ENCODE data around the gene CENPX. TPM values are rescaled to one million over a fixed set of nuclear protein-coding genes. Genes with fewer than 3 reads are reported as not detected.
"Not testable (repeated sequence)": the region's sequence is repeated elsewhere in the genome, so short reads cannot be mapped to it uniquely, and the experiment has no call there.

CENPX gene
- total RNA-seq, 1 experiment from 2014 or later: 116 TPM

- H3K27ac ChIP-seq: no peak overlapping the region
- DNase-seq: no peak
- H3K9me3 ChIP-seq (replicated peaks): no peaks in the 10 kb centered on the region
- no peak overlapping the region for H3K4me3 ChIP-seq
- no peaks in the 10 kb centered on the region for H3K27me3 ChIP-seq
- peaks cover 24% of the 10 kb centered on the region for H3K36me3 ChIP-seq
- H3K4me1 ChIP-seq: peaks cover 14% of the 10 kb centered on the region
These were observed 35.4 kb downstream of the CENPX start for GRCh38 chr17:81987161-81987770.

GRCh38 chr17:81986606-81987005 is 36.1 kb downstream of the CENPX start:
- no peak for DNase-seq
- peaks cover 24% of the 10 kb centered on the region for H3K36me3 ChIP-seq
- no peak overlapping the region for H3K4me3 ChIP-seq
- no peak overlapping the region for H3K27ac ChIP-seq
- no peaks in the 10 kb centered on the region for H3K9me3 ChIP-seq (replicated peaks)
- peaks cover 11% of the 10 kb centered on the region; the same call in 1 of the 2 replicates for H3K4me1 ChIP-seq
- H3K27me3 ChIP-seq: no peaks in the 10 kb centered on the region

GRCh38 chr17:81984773-81985410 is 37.8 kb downstream of the CENPX start:
- no peaks in the 10 kb centered on the region for H3K9me3 ChIP-seq (replicated peaks)
- H3K4me3 ChIP-seq: no peak overlapping the region
- H3K36me3 ChIP-seq: peaks cover 24% of the 10 kb centered on the region

GRCh38 chr17:81983639-81984373 is 38.9 kb downstream of the CENPX start:
- H3K27ac ChIP-seq: no peak overlapping the region
- H3K36me3 ChIP-seq: peaks cover 24% of the 10 kb centered on the region
- H3K4me1 ChIP-seq: 0 out of 2 replicates have a peak, but pooled peaks cover 5% of the 10 kb centered on the region
- no peaks in the 10 kb centered on the region for H3K9me3 ChIP-seq (replicated peaks)
- no peak for DNase-seq
- H3K27me3 ChIP-seq: no peaks in the 10 kb centered on the region
- H3K4me3 ChIP-seq: no peak overlapping the region

More at GRCh38 chr17:81984773-81985410, 37.8 kb downstream of the CENPX start:
- no peak for DNase-seq
- no peak overlapping the region for H3K27ac ChIP-seq
- H3K27me3 ChIP-seq: no peaks in the 10 kb centered on the region
- 0 out of 2 replicates have a peak, but pooled peaks cover 6% of the 10 kb centered on the region for H3K4me1 ChIP-seq

- no peak overlapping the region for H3K27ac ChIP-seq
- peaks cover 24% of the 10 kb centered on the region for H3K36me3 ChIP-seq
- no peak overlapping the region for H3K4me3 ChIP-seq
- DNase-seq: no peak
- H3K4me1 ChIP-seq: 0 out of 2 replicates have a peak, but pooled peaks cover 3% of the 10 kb centered on the region
- no peaks in the 10 kb centered on the region for H3K9me3 ChIP-seq (replicated peaks)
- H3K27me3 ChIP-seq: no peaks in the 10 kb centered on the region
These were observed 39.6 kb downstream of the CENPX start for GRCh38 chr17:81983011-81983638.

- H3K36me3 ChIP-seq: peaks cover 24% of the 10 kb centered on the region
- not testable (repeated sequence) for H3K27me3 ChIP-seq; H3K27ac ChIP-seq; DNase-seq; H3K9me3 ChIP-seq (replicated peaks); H3K4me3 ChIP-seq; H3K4me1 ChIP-seq
These were observed 41.2 kb downstream of the CENPX start for GRCh38 chr17:81981511-81981910.

GRCh38 chr17:81980707-81981343 is 41.9 kb downstream of the CENPX start:
- peaks cover 12% of the 10 kb centered on the region for H3K4me1 ChIP-seq
- H3K4me3 ChIP-seq: no peak overlapping the region
- H3K27ac ChIP-seq: no peak overlapping the region
- no peak for DNase-seq
- H3K36me3 ChIP-seq: peaks cover 17% of the 10 kb centered on the region
- no peaks in the 10 kb centered on the region for H3K27me3 ChIP-seq
- no peaks in the 10 kb centered on the region for H3K9me3 ChIP-seq (replicated peaks)

- no peaks in the 10 kb centered on the region for H3K9me3 ChIP-seq (replicated peaks)
- no peak overlapping the region for H3K27ac ChIP-seq
- peaks cover 12% of the 10 kb centered on the region for H3K4me1 ChIP-seq
These were observed 42.6 kb downstream of the CENPX start for GRCh38 chr17:81980122-81980521.

GRCh38 chr17:81978524-81979298 is 44.0 kb downstream of the CENPX start:
- H3K4me3 ChIP-seq: no peak overlapping the region; the same call in 1 of the 2 replicates
- no peaks in the 10 kb centered on the region for H3K27me3 ChIP-seq
- no peaks in the 10 kb centered on the region; the same call in 1 of the 2 replicates for H3K36me3 ChIP-seq
- DNase-seq: no peak
- H3K4me1 ChIP-seq: peaks cover 12% of the 10 kb centered on the region
- no peaks in the 10 kb centered on the region for H3K9me3 ChIP-seq (replicated peaks)
- no peak overlapping the region for H3K27ac ChIP-seq

More at GRCh38 chr17:81980122-81980521, 42.6 kb downstream of the CENPX start:
- H3K27me3 ChIP-seq: no peaks in the 10 kb centered on the region
- DNase-seq: no peak
- H3K36me3 ChIP-seq: peaks cover 10% of the 10 kb centered on the region
- H3K4me3 ChIP-seq: no peak overlapping the region

GRCh38 chr17:81977211-81977808 is 45.4 kb downstream of the CENPX start, which contains the start of gene ASPSCR1:
Gene ASPSCR1, plus strand, starts transcription at chr17:81977629. Its CDS starts 18 bp downstream, at chr17:81977647.
- H3K27ac ChIP-seq: peak within 1 kb of the TSS; percentile 80
- DNase-seq: peak; percentile 97 to 98
- no peaks in the 10 kb centered on the region; the same call in 1 of the 2 replicates for H3K36me3 ChIP-seq
- H3K4me1 ChIP-seq: peaks cover 12% of the 10 kb centered on the region
- peak within 1 kb of the TSS; percentile 85 for H3K4me3 ChIP-seq
- peaks cover 3% of the 10 kb centered on the region for H3K9me3 ChIP-seq (replicated peaks)
- H3K27me3 ChIP-seq: no peaks in the 10 kb centered on the region

GRCh38 chr17:81976332-81977210 is 46.1 kb downstream of the CENPX start:
- peak; percentile 66 to 68 for DNase-seq
- Histone ChIP-seq H3K4me1 (peaks cover 10% of the 10 kb centered on the region), H3K27ac (peak overlapping the region; percentile 80), H3K36me3 (no peaks in the 10 kb centered on the region; the same call in 1 of the 2 replicates), H3K27me3 (no peaks in the 10 kb centered on the region), H3K4me3 (peak overlapping the region; percentile 85), H3K9me3 (replicated peaks) (peaks cover 3% of the 10 kb centered on the region)

- no peak for DNase-seq
- no peak overlapping the region for H3K27ac ChIP-seq
- H3K9me3 ChIP-seq (replicated peaks): peaks cover 3% of the 10 kb centered on the region
- no peak overlapping the region for H3K4me3 ChIP-seq
- no peaks in the 10 kb centered on the region for H3K27me3 ChIP-seq
- H3K4me1 ChIP-seq: peaks cover 9% of the 10 kb centered on the region
- H3K36me3 ChIP-seq: no peaks in the 10 kb centered on the region
These were observed 49.2 kb downstream of the CENPX start for GRCh38 chr17:81973432-81973831.
